ENCODE measurements around the gene FTO.
"Not testable (repeated sequence)": the region's sequence is repeated elsewhere in the genome, so short reads cannot be mapped to it uniquely, and the experiment has no call there.

FTO gene

GRCh38 chr16:53864819-53865493, 161.0 kb downstream of the FTO start:
- no peak for DNase-seq (ENCODE audit: low read depth, low spot score)

GRCh38 chr16:53865494-53865863, 161.5 kb downstream of the FTO start:
- no peak for DNase-seq (ENCODE audit: low read depth, low spot score)

- no peak for DNase-seq (ENCODE audit: low read depth, low spot score)
Observed at GRCh38 chr16:53866520-53866919, 162.6 kb downstream of the FTO start.

- DNase-seq (ENCODE audit: low read depth, low spot score) = no peak
Observed at GRCh38 chr16:53870831-53871230, 166.9 kb downstream of the FTO start.

- no peak for DNase-seq (ENCODE audit: low read depth, low spot score)
Observed at GRCh38 chr16:53872248-53873221, 168.6 kb downstream of the FTO start.

GRCh38 chr16:53876811-53877210, 172.9 kb downstream of the FTO start:
- DNase-seq (ENCODE audit: low read depth, low spot score) = no peak

- DNase-seq (ENCODE audit: low read depth, low spot score) = no peak
Observed at GRCh38 chr16:53878216-53878615, 174.3 kb downstream of the FTO start.

GRCh38 chr16:53881371-53881770, 177.4 kb downstream of the FTO start:
- no peak for DNase-seq (ENCODE audit: low read depth, low spot score)

GRCh38 chr16:53882310-53882709, 178.4 kb downstream of the FTO start:
- DNase-seq (ENCODE audit: low read depth, low spot score) = no peak

GRCh38 chr16:53884748-53885147, 180.8 kb downstream of the FTO start:
- no peak for DNase-seq (ENCODE audit: low read depth, low spot score)

GRCh38 chr16:53886482-53887378, 182.8 kb downstream of the FTO start:
- no peak for DNase-seq (ENCODE audit: low read depth, low spot score)

- DNase-seq (ENCODE audit: low read depth, low spot score) = no peak
Observed at GRCh38 chr16:53888222-53888621, 184.3 kb downstream of the FTO start.

- not testable (repeated sequence) for DNase-seq (ENCODE audit: low read depth, low spot score)
Observed at GRCh38 chr16:53890877-53891276, 186.9 kb downstream of the FTO start.

- no peak for DNase-seq (ENCODE audit: low read depth, low spot score)
Observed at GRCh38 chr16:53891409-53892139, 187.6 kb downstream of the FTO start.

GRCh38 chr16:53892155-53892554, 188.2 kb downstream of the FTO start:
- no peak for DNase-seq (ENCODE audit: low read depth, low spot score)

GRCh38 chr16:53893731-53894435, 189.9 kb downstream of the FTO start:
- no peak for DNase-seq (ENCODE audit: low read depth, low spot score)

- no peak for DNase-seq (ENCODE audit: low read depth, low spot score)
Observed at GRCh38 chr16:53894686-53895085, 190.7 kb downstream of the FTO start.

GRCh38 chr16:53895433-53895832, 191.5 kb downstream of the FTO start:
- DNase-seq (ENCODE audit: low read depth, low spot score) = no peak

GRCh38 chr16:53895851-53896250, 191.9 kb downstream of the FTO start:
- DNase-seq (ENCODE audit: low read depth, low spot score) = no peak

GRCh38 chr16:53896722-53897121, 192.8 kb downstream of the FTO start:
- DNase-seq (ENCODE audit: low read depth, low spot score) = no peak

GRCh38 chr16:53898993-53899392, 195.0 kb downstream of the FTO start:
- no peak for DNase-seq (ENCODE audit: low read depth, low spot score)

Measured in activated CD4-positive, CD25-positive, alpha-beta regulatory T cell treated with anti-CD3 and anti-CD28 coated beads, Interleukin-2, amount 50 U/mL, for 16 hours (primary cell).